Thoracic aorta (tissue), 2 donors: ENCODE data around the gene GIMAP1. TPM values are rescaled to one million over a fixed set of nuclear protein-coding genes. Genes with fewer than 3 reads are reported as not detected.

Source experiments
- ATAC-seq: fragments of 150-250 bp; one replicate; pipeline ENCODE4 v1.8.0; 2017; ENCODE audit warnings: low read depth; ENCODE audit not compliant: insufficient number of reproducible peaks, low FRiP score
- DNase-seq: peaks from one replicate; pipeline ENCODE4 v3.0.0-alpha.2; 2020; ENCODE audit warnings: low spot score
- H3K27ac ChIP-seq, 2 donors: fragments of 200-600 bp; sonication (generic); 1 replicate in 1 of 2; 2 replicates in 1 of 2; pipeline ENCODE4 v1.5.1; 2016; ENCODE audit warnings: mild to moderate bottlenecking in 2 of 2, moderate library complexity in 2 of 2
- H3K27me3 ChIP-seq: fragments of 200-600 bp; sonication (generic); replicated peaks from 2 replicates; pipeline ENCODE4 v1.6.0; 2016; ENCODE audit warnings: mild to moderate bottlenecking; ENCODE audit not compliant: insufficient read depth
- H3K36me3 ChIP-seq: fragments of 200-600 bp; sonication (generic); one replicate; pipeline ENCODE4 v1.5.1; 2016
- H3K4me1 ChIP-seq, 2 donors: fragments of 200-600 bp; sonication (generic); 1 replicate in 1 of 2; 2 replicates in 1 of 2; pipeline versions ENCODE4 v1.5.1 to v1.6.0; 2016; ENCODE audit warnings: low read depth in 2 of 2, mild to moderate bottlenecking in 1 of 2; ENCODE audit not compliant: control insufficient read depth in 1 of 2
- H3K4me3 ChIP-seq: fragments of 200-600 bp; sonication (generic); 2 replicates; pipeline ENCODE4 v1.5.1; 2016; ENCODE audit warnings: mild to moderate bottlenecking
- H3K9me3 ChIP-seq: fragments of 200-600 bp; sonication (generic); 2 replicates; pipeline ENCODE4 v1.5.1; 2016
- CTCF ChIP-seq: fragments of 200-600 bp; sonication (generic); IDR thresholded peaks from one replicate; pipeline ENCODE4 v1.5.1; 2019; ENCODE audit warnings: antibody characterized with exemption
- total RNA-seq, 2 donors: library from RNA; depleted of rRNA; stranded (reverse); fragments of >200 nt; gene quantifications; one replicate each; pipeline versions ENCODE4 v1.1.0 to v1.2.3, GENCODE V29; 2016

GIMAP1 gene
- total RNA-seq, 2 donors from 2014 or later: 4.2 to 7.8 TPM

- no peaks in the 10 kb centered on the region for H3K36me3 ChIP-seq
- H3K27me3 ChIP-seq: no peaks in the 10 kb centered on the region
- TF ChIP-seq CTCF: no peak
- DNase-seq (no peak), ATAC-seq (no peak)
- H3K4me3 ChIP-seq: no peak overlapping the region
- no peaks in the 10 kb centered on the region for H3K4me1 ChIP-seq
- H3K9me3 ChIP-seq: no peaks in the 10 kb centered on the region
- H3K27ac ChIP-seq: no peak overlapping the region
These were observed 17.8 kb downstream of the GIMAP1 start for GRCh38 chr7:150734254-150734653.

GRCh38 chr7:150735596-150736358, 19.4 kb downstream of the GIMAP1 start:
- no peaks in the 10 kb centered on the region for H3K36me3 ChIP-seq
- H3K27me3 ChIP-seq: no peaks in the 10 kb centered on the region
- H3K4me3 ChIP-seq: no peak overlapping the region
- no peak for ATAC-seq
- no peaks in the 10 kb centered on the region for H3K4me1 ChIP-seq
- no peak for TF ChIP-seq CTCF
- no peak overlapping the region for H3K27ac ChIP-seq
- DNase-seq: no peak
- H3K9me3 ChIP-seq: no peaks in the 10 kb centered on the region

- TF ChIP-seq CTCF: no peak
- ATAC-seq: no peak
- Histone ChIP-seq H3K9me3 (no peaks in the 10 kb centered on the region), H3K27ac (no peak overlapping the region), H3K4me1 (no peaks in the 10 kb centered on the region), H3K36me3 (no peaks in the 10 kb centered on the region), H3K4me3 (peak overlapping the region; percentile 69), H3K27me3 (no peaks in the 10 kb centered on the region)
- no peak for DNase-seq
These were observed 20.5 kb downstream of the GIMAP1 start for GRCh38 chr7:150736864-150737263.

GRCh38 chr7:150737265-150738055, 21.0 kb downstream of the GIMAP1 start, which contains the start of gene GIMAP5:
GIMAP5 (plus strand) TSS chr7:150737418; CDS start chr7:150740885, 3,467 bp downstream.
- ATAC-seq (no peak), DNase-seq (no peak)
- Histone ChIP-seq H3K4me3 (peak within 1 kb of the TSS; percentile 69), H3K9me3 (no peaks in the 10 kb centered on the region), H3K27me3 (no peaks in the 10 kb centered on the region), H3K4me1 (no peaks in the 10 kb centered on the region), H3K36me3 (no peaks in the 10 kb centered on the region), H3K27ac (peak within 1 kb of the TSS in 1 of 2 donors; percentile 48)
- no peak for TF ChIP-seq CTCF

- H3K4me1 ChIP-seq: no peaks in the 10 kb centered on the region
- H3K27me3 ChIP-seq: no peaks in the 10 kb centered on the region
- no peaks in the 10 kb centered on the region for H3K36me3 ChIP-seq
- peak overlapping the region; percentile 69 for H3K4me3 ChIP-seq
- DNase-seq: no peak
- H3K9me3 ChIP-seq: no peaks in the 10 kb centered on the region
- peak overlapping the region in 1 of 2 donors; percentile 48 for H3K27ac ChIP-seq
- no peak for TF ChIP-seq CTCF
- ATAC-seq: no peak
These were observed 21.7 kb downstream of the GIMAP1 start for GRCh38 chr7:150738092-150738491.
